GM12865 (cell line): ENCODE measurements around the gene TRAPPC4.
"Not testable (repeated sequence)": the region's sequence is repeated elsewhere in the genome, so short reads cannot be mapped to it uniquely, and the experiment has no call there.

Experiments
- DNase-seq: peaks from one replicate; pipeline ENCODE4 v3.0.0; 2010; ENCODE audit warnings: low read depth
- H3K4me3 ChIP-seq: 2 replicates; pipeline ENCODE4 v1.5.1; 2011; ENCODE audit warnings: mild to moderate bottlenecking, low read depth, low read length, control low read depth
- TF ChIP-seq, protein P1 (sequence below): IDR thresholded peaks from 2 replicates; pipeline ENCODE4 v1.5.1; 2011; ENCODE audit warnings: low read length, control low read depth, low read depth, inconsistent platforms; ENCODE audit not compliant: insufficient read depth; ENCODE audit errors: missing control alignments

The TRAPPC4 gene, protein sequence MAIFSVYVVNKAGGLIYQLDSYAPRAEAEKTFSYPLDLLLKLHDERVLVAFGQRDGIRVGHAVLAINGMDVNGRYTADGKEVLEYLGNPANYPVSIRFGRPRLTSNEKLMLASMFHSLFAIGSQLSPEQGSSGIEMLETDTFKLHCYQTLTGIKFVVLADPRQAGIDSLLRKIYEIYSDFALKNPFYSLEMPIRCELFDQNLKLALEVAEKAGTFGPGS

DNA sequence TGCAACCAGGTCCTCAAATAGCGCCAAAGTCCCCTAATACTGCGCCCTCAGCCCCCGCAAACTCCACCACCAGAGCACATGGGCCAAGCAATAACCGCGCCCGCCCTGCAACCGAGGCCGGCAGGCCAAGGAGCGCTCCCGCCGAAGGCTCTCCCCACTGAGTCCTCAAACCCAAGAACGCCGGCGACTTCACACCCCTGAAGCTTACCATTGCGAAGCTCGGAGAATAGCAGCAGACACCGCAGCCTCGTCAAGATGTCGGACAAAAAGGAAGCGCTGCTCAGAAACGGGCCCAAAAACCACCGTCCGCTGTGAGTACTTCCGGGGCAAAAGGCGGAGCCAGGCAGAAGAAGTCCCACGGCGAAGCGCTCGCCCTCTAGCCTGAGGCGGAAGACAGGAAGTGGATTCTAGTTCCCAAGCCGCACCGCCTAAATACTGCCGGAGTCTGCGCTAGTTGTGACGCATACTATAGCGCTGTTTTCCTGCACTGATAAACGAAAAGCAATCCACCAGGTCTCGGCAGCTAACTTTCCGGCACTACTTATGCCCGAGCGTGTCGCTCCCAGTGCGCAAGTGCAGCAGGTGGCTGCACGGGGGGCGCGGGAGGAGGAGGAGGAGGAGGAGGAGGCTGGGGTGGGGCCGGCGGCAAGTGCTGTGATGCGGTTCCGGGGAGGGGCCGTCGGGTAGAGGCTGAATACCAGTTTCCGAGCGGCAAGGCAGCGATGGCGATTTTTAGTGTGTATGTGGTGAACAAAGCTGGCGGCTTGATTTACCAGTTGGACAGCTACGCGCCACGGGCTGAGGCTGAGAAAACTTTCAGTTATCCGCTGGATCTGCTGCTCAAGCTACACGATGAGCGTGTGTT lies at the start of gene TRAPPC4, which contains the start of gene RPS25:
Gene TRAPPC4, plus strand, starts transcription at position 693 of the 865 bp plus-strand sequence. Its CDS starts 30 bp downstream, at position 723.
Gene RPS25, minus strand, starts transcription at position 270 of the 865 bp plus-strand sequence. Its CDS starts 59 bp downstream, at position 211.
- peak; percentile 97 for DNase-seq
- TF ChIP-seq, protein P1, sequence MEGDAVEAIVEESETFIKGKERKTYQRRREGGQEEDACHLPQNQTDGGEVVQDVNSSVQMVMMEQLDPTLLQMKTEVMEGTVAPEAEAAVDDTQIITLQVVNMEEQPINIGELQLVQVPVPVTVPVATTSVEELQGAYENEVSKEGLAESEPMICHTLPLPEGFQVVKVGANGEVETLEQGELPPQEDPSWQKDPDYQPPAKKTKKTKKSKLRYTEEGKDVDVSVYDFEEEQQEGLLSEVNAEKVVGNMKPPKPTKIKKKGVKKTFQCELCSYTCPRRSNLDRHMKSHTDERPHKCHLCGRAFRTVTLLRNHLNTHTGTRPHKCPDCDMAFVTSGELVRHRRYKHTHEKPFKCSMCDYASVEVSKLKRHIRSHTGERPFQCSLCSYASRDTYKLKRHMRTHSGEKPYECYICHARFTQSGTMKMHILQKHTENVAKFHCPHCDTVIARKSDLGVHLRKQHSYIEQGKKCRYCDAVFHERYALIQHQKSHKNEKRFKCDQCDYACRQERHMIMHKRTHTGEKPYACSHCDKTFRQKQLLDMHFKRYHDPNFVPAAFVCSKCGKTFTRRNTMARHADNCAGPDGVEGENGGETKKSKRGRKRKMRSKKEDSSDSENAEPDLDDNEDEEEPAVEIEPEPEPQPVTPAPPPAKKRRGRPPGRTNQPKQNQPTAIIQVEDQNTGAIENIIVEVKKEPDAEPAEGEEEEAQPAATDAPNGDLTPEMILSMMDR, result no peak
- peak within 1 kb of the TSS; percentile 94 for H3K4me3 ChIP-seq

DNA sequence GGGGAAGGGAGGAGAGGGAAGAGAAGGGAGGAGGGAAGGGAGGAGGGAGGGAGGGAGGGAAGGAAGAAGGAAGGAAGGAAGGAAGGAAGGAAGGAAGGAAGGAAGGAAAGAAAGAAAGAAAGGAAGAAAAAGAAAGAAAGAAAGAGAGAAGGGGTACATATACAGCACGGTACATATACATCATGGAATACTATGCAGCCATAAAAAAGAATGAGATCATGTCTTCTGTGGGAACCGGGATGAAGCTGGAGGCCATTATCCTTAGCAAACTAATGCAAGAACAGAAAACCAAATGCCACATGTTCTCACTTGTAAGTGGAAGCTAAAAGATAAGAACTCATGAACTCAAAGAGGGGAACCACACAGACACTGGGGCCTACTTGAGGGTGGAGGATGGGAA lies 49.1 kb upstream of the TRAPPC4 start:
- not testable (repeated sequence) for DNase-seq

DNA sequence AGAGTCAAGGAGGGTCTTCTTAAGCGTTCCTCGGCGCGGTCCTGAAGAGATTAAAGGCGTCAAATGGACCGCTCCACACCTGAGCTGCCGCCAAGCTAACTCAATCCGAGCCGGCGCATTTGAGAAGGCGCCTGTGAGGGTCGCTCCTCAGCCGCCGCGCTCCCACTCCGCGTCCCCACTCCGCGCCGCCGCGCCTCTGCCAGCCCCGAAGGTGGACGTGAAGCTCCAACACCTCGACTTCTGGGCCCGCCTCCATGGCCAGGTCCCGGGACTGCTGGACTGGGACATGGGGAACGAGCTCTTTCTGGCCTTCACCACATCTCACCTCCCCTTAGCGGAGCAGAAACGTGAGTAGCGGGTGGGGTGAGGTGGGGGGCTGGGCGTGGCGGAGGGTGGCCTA lies 46.9 kb upstream of the TRAPPC4 start, which contains the start of gene FOXR1:
Gene FOXR1, plus strand, starts transcription at position 116 of the 400 bp plus-strand sequence. Its CDS starts 171 bp downstream, at position 287.
- TF ChIP-seq, protein P1, result no peak
- H3K4me3 ChIP-seq, result no peak within 1 kb of the TSS
- no peak for DNase-seq

More for the DNA sequence above, 49.1 kb upstream of the TRAPPC4 start:
- not testable (repeated sequence) for H3K4me3 ChIP-seq

DNA sequence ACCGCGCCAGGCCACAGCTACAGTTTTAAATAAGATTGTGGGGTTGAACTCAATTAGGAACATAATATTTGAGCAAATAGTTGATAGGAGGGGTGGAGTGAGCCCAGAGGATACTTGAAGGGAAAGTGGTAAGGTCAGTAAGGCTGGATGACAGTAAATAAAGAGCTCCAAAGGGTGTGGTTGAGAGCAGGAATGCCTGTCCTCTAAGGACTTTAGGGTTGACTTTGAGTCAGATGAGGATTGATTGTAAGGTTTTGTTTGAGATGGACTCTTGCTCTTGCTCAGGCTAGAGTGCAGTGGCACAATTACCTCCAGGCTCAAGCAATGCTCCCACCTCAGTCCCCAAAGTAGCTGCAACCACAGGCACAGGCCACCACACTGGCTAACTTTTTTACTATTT lies 44.6 kb upstream of the TRAPPC4 start:
- no peak overlapping the region for H3K4me3 ChIP-seq
- TF ChIP-seq, protein P1, result no peak
- no peak for DNase-seq

DNA sequence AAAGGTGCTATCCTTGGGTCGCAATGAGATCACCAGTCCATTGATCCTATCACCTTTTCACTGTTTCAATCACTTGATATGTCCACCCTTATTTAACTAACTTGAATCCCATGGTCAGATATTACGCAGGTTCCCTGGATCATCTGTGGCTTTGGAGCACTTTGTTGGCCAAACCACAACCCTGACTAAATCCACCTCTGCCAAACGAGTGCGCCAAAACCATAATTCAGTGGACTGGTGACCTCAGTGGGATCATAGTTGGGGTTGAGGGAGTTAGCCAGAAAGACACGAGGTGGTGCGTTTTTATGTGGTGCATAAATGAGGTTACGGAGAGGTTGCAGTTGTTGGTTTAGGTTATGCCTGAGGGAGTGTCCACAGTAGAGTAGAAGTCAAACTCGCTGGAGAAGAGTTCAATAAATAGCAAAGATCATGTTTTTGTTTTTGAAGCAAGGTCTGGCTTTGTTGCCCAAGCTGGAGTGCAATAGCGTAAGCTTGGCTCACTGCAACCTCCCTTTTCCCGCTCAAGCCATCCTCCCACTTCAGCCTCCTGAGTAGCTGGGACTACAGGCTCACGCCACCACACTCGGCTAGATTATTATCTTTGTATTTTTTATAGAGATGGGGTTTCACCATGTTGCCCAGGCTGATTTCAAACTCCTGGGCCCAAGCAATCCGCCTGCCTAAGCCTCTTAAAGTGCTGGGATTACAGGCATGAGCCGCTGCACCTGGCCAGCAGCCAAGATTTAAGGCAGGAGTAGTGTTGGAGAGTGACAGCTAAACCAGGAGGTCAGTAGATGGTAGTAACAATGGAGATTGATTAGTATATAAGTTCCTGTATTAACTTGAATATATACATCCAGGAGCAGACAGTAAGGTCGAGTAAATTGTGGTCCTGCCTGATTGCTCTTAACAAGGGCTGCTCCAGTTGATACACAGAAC lies 42.5 kb upstream of the TRAPPC4 start:
- H3K4me3 ChIP-seq, result no peak overlapping the region
- no peak for DNase-seq
- TF ChIP-seq, protein P1, result no peak

DNA sequence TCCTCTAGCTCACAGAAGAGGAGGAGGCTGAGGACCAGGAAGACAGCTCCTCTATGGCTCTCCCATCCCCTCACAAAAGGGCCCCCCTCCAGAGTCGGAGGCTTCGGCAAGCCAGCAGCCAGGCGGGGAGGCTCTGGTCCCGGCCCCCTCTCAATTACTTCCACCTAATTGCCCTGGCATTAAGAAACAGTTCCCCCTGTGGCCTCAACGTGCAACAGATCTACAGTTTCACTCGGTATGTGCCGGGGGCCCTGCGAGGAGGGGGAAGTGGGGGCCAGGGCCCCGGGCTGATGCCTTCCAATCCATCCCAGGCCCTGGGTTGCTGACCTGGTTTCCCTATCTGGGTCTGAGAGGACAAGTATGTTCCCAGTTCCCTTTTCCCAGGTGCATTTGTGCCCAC lies 39.1 kb upstream of the TRAPPC4 start:
- TF ChIP-seq, protein P1, result no peak
- H3K4me3 ChIP-seq, result no peak overlapping the region
- DNase-seq, result no peak
